Duodenal mucosa (tissue), 2 donors: ENCODE measurements around the gene DGUOK.
"Not testable (repeated sequence)": the region's sequence is repeated elsewhere in the genome, so short reads cannot be mapped to it uniquely, and the experiment has no call there.

ENCODE experiments used
- H3K27ac ChIP-seq: one replicate; pipeline ENCODE4 v1.7.0; 2013; ENCODE audit warnings: low read depth, low read length
- H3K27me3 ChIP-seq, 2 donors: one replicate each; pipeline ENCODE4 v1.7.0; 2013; ENCODE audit warnings: low read length in 2 of 2, control low read depth in 1 of 2; ENCODE audit not compliant: insufficient read depth in 2 of 2, control insufficient read depth in 1 of 2
- H3K36me3 ChIP-seq, 2 donors: one replicate each; pipeline ENCODE4 v1.7.0; 2013; ENCODE audit warnings: low read length in 2 of 2, control low read depth in 1 of 2; ENCODE audit not compliant: insufficient read depth in 2 of 2, control insufficient read depth in 1 of 2
- H3K4me1 ChIP-seq, 2 donors: one replicate each; pipeline ENCODE4 v1.7.0; 2013; ENCODE audit warnings: low read length in 2 of 2, control low read depth in 1 of 2; ENCODE audit not compliant: insufficient read depth in 2 of 2, control insufficient read depth in 1 of 2
- H3K4me3 ChIP-seq, 2 donors: one replicate each; pipeline ENCODE4 v1.7.0; 2013; ENCODE audit warnings: low read length in 2 of 2, low read depth in 1 of 2
- H3K9ac ChIP-seq, 2 donors: one replicate each; pipeline ENCODE4 v1.7.0; 2013; ENCODE audit warnings: low read length in 2 of 2, low read depth in 1 of 2
- H3K9me3 ChIP-seq, 2 donors: one replicate each; pipeline ENCODE4 v1.7.0; 2013; ENCODE audit warnings: low read length in 2 of 2, control low read depth in 1 of 2; ENCODE audit not compliant: control insufficient read depth in 1 of 2

Gene DGUOK

GRCh38 chr2:73933194-73933593 is 6.5 kb downstream of the DGUOK start:
- Histone ChIP-seq H3K4me1 (peaks cover 16 to 21% of the 10 kb centered on the region in 2 donors), H3K9ac (no peak overlapping the region), H3K36me3 (peaks cover 0 to 42% of the 10 kb centered on the region in 2 donors), H3K27me3 (no peaks in the 10 kb centered on the region), H3K9me3 (no peaks in the 10 kb centered on the region), H3K27ac (no peak overlapping the region), H3K4me3 (no peak overlapping the region)

DNA sequence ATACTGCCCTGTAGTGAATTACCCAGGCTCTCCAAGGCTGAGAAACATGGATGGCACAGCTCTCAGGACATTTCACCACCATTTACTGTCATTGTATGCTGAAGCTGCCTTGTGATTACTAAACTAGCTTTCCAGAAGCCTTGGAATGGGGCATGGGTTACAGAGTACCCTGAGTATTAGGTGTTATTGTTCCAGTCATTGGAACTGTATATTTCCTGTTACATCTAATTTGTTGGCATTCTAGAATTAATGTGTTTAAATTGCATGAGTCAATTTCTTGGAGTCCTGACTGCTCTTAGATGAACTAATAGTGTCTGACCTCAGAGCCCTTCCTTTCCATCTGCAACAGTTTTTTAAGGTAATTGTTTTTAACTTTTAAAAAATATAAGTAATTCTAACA is 9.0 kb downstream of the DGUOK start:
- Histone ChIP-seq H3K27me3 (no peaks in the 10 kb centered on the region), H3K27ac (no peak overlapping the region), H3K9ac (no peak overlapping the region), H3K36me3 (peaks cover 0 to 56% of the 10 kb centered on the region in 2 donors), H3K4me1 (no peaks in the 10 kb centered on the region), H3K9me3 (no peaks in the 10 kb centered on the region), H3K4me3 (no peak overlapping the region)

DNA sequence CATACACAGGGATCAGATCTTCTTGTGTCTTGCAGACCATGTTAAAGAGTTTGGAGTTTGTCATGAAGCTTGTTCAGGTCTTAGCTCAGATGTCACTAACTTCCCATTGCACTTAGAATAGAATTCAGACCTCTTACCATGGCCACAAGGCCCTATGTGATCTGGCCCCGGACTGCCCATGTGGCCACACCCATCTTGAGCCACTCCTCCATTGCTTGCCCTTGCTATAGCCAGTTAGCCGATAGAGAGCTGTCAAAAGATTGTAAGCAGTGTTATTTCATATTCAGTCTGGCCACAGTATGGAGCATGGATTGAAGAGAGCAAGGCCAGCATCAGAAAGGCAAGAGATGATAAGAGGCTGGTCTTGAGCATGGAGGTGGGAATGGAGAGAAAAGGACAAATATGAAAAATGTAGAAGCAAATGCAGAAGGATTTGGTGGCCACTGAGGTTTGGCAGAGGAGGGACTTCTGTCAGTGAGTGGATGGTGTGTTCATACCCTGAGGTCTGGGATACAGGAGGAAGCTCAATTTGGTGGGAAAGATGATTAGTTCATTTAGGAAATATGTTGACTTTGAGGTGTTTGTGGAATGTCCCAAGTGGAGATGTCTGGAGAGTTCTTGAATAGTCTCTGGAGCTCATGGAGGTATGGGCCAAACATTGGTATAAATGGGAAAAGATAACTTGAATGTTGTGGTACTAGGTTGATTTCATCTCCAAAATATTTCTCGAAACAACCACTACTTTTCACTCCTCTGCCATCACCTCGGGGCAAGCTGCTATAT is 10.6 kb downstream of the DGUOK start:
- Histone ChIP-seq H3K4me3 (no peak overlapping the region), H3K27ac (no peak overlapping the region), H3K36me3 (peaks cover 0 to 54% of the 10 kb centered on the region in 2 donors), H3K9ac (no peak overlapping the region), H3K27me3 (no peaks in the 10 kb centered on the region), H3K4me1 (no peaks in the 10 kb centered on the region), H3K9me3 (no peaks in the 10 kb centered on the region)

DNA sequence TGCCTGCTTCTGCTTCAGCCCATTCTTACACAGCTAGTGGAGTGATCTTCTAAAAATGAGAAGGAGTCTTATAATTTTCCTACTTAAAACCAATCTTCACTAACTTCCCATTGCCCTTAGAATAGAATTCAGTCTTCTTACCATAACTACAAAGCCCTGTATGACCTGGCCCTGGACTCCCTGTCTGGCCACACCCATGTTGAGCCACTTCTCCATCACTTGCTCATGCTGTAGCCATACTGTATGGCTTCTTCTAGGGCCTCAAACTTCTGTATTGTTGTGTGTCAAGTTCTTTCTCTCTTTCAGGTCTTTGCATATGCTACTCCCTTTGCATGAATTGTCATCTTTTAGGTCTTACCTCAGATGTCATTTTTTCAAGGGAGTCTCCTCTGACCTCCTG is 11.2 kb downstream of the DGUOK start:
- Histone ChIP-seq H3K4me3 (no peak overlapping the region), H3K27ac (no peak overlapping the region), H3K9me3 (no peaks in the 10 kb centered on the region), H3K4me1 (no peaks in the 10 kb centered on the region), H3K36me3 (peaks cover 0 to 49% of the 10 kb centered on the region in 2 donors), H3K9ac (no peak overlapping the region), H3K27me3 (no peaks in the 10 kb centered on the region)

- no peak overlapping the region for H3K27ac ChIP-seq
- peaks cover 0 to 45% of the 10 kb centered on the region in 2 donors for H3K36me3 ChIP-seq
- H3K4me1 ChIP-seq, result no peaks in the 10 kb centered on the region
These were observed 12.2 kb downstream of the DGUOK start for GRCh38 chr2:73938718-73939352.

GRCh38 chr2:73939419-73939818 is 12.7 kb downstream of the DGUOK start:
- no peak overlapping the region for H3K4me3 ChIP-seq
- no peaks in the 10 kb centered on the region for H3K4me1 ChIP-seq
- H3K27me3 ChIP-seq, result no peaks in the 10 kb centered on the region
- H3K27ac ChIP-seq, result no peak overlapping the region
- H3K36me3 ChIP-seq, result peaks cover 3 to 45% of the 10 kb centered on the region in 2 donors
- H3K9me3 ChIP-seq, result no peaks in the 10 kb centered on the region
- no peak overlapping the region for H3K9ac ChIP-seq

More at GRCh38 chr2:73938718-73939352, 12.2 kb downstream of the DGUOK start:
- no peaks in the 10 kb centered on the region for H3K9me3 ChIP-seq
- H3K4me3 ChIP-seq, result no peak overlapping the region
- H3K27me3 ChIP-seq, result no peaks in the 10 kb centered on the region
- no peak overlapping the region for H3K9ac ChIP-seq

GRCh38 chr2:73940066-73940465 is 13.4 kb downstream of the DGUOK start:
- not testable (repeated sequence) for H3K27ac ChIP-seq, H3K27me3 ChIP-seq, H3K4me1 ChIP-seq, H3K4me3 ChIP-seq, H3K9me3 ChIP-seq, H3K9ac ChIP-seq
- H3K36me3 ChIP-seq, result peaks cover 7 to 51% of the 10 kb centered on the region in 2 donors

DNA sequence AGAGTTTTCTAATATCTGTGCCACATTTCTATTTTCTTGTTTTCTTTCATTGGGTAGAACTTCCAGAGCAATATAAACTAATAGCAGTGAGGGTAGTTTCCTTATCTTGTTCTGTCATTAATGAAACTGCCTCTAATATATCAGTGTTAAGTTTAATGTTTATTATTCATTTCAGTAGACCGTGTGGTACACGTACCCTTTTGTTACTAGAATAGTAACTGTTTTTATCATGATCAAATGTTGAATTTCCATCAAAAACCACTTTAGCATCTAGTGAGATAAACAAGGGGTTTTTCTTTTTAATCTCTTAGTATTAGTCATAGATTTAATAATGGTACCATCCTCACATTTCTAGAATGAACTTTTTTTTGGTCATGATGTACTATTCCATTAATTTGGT is 16.0 kb downstream of the DGUOK start:
- Histone ChIP-seq H3K27me3 (no peaks in the 10 kb centered on the region), H3K9ac (no peak overlapping the region), H3K4me3 (no peak overlapping the region), H3K9me3 (no peaks in the 10 kb centered on the region), H3K36me3 (peaks cover 18 to 52% of the 10 kb centered on the region in 2 donors), H3K4me1 (no peaks in the 10 kb centered on the region), H3K27ac (no peak overlapping the region)

GRCh38 chr2:73944714-73945113 is 18.0 kb downstream of the DGUOK start:
- no peak overlapping the region for H3K9ac ChIP-seq
- no peaks in the 10 kb centered on the region for H3K9me3 ChIP-seq
- no peak overlapping the region for H3K4me3 ChIP-seq
- no peaks in the 10 kb centered on the region for H3K27me3 ChIP-seq
- H3K27ac ChIP-seq, result no peak overlapping the region
- H3K4me1 ChIP-seq, result peaks cover 9% of the 10 kb centered on the region in 2 donors
- peaks cover 31 to 55% of the 10 kb centered on the region in 2 donors for H3K36me3 ChIP-seq

DNA sequence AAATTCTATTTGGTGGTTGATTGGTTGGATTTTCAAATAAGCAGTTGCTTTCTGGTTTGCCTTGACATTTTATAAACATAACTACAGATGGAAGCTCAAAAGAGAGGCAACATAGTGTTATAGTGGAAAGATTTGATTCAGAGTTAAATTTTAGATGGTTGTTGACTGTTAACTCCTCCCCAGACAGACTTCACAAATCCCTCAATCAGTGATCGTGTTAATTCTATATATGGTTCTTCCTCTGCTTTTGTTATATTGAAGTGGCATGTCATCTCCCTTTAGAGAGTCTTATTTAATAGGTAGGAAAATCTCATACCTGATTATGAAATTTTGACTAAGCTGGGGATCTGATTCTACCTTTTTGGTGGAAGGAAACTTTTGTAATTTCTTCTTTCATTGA is 19.5 kb downstream of the DGUOK start:
- H3K9ac ChIP-seq, result no peak overlapping the region
- H3K36me3 ChIP-seq, result peaks cover 42 to 56% of the 10 kb centered on the region in 2 donors
- H3K4me3 ChIP-seq, result no peak overlapping the region
- no peaks in the 10 kb centered on the region for H3K9me3 ChIP-seq
- no peaks in the 10 kb centered on the region for H3K27me3 ChIP-seq
- H3K27ac ChIP-seq, result no peak overlapping the region
- H3K4me1 ChIP-seq, result peaks cover 9% of the 10 kb centered on the region in 2 donors
